DND-41 (cell line): ENCODE measurements around the gene PRRT1B.

ENCODE experiments used
- CTCF ChIP-seq: IDR thresholded peaks from 2 replicates; pipeline ENCODE4 v1.5.1; 2012; ENCODE audit warnings: borderline replicate concordance, low read length, moderate library complexity, mild to moderate bottlenecking; ENCODE audit not compliant: poor library complexity, severe bottlenecking; ENCODE audit errors: extremely low read depth
- EZH2 ChIP-seq: IDR thresholded peaks from 3 replicates; pipeline ENCODE4 v1.6.1; 2012; ENCODE audit warnings: borderline replicate concordance, low read depth, mild to moderate bottlenecking, moderate library complexity, low read length, inconsistent platforms; ENCODE audit not compliant: severe bottlenecking

GRCh38 chr9:131578731-131579504 lies 33.6 kb downstream of the PRRT1B start:
- TF ChIP-seq EZH2, result no peak
- no peak for TF ChIP-seq CTCF
